Upper lobe of left lung (tissue), 4 donors: ENCODE results near the gene BTAF1.
"Not testable (repeated sequence)": the region's sequence is repeated elsewhere in the genome, so short reads cannot be mapped to it uniquely, and the experiment has no call there.

ENCODE experiments used
- EP300 ChIP-seq, 4 donors: sonication (generic); formaldehyde crosslinking; IDR thresholded peaks; one replicate each; pipeline ENCODE4 v1.5.1; 2017; ENCODE audit warnings: antibody characterized with exemption in 4 of 4, control low read depth in 2 of 4
- POLR2A ChIP-seq, 4 donors: fragments of 450-650 bp; IDR thresholded peaks; one replicate each; pipeline ENCODE4 v1.5.1; 2016 to 2017; ENCODE audit warnings: antibody characterized with exemption in 4 of 4, mild to moderate bottlenecking in 2 of 4
- POLR2AphosphoS5 ChIP-seq, 2 donors: sonication (generic); formaldehyde crosslinking; IDR thresholded peaks; one replicate each; pipeline ENCODE4 v1.5.1; 2017; ENCODE audit warnings: antibody characterized with exemption in 2 of 2
- TF ChIP-seq, protein P1 (sequence below), 6 experiments: fragments of 450-650 bp in 4 of 6; fragments of 200-600 bp in 2 of 6; sonication (generic) in 2 of 6; IDR thresholded peaks; one replicate each; pipeline ENCODE4 v1.5.1; 2016 to 2019; ENCODE audit warnings: antibody characterized with exemption in 6 of 6

GRCh38 chr10:92033070-92033469 is 109.5 kb downstream of the BTAF1 start:
- TF ChIP-seq, protein P1, sequence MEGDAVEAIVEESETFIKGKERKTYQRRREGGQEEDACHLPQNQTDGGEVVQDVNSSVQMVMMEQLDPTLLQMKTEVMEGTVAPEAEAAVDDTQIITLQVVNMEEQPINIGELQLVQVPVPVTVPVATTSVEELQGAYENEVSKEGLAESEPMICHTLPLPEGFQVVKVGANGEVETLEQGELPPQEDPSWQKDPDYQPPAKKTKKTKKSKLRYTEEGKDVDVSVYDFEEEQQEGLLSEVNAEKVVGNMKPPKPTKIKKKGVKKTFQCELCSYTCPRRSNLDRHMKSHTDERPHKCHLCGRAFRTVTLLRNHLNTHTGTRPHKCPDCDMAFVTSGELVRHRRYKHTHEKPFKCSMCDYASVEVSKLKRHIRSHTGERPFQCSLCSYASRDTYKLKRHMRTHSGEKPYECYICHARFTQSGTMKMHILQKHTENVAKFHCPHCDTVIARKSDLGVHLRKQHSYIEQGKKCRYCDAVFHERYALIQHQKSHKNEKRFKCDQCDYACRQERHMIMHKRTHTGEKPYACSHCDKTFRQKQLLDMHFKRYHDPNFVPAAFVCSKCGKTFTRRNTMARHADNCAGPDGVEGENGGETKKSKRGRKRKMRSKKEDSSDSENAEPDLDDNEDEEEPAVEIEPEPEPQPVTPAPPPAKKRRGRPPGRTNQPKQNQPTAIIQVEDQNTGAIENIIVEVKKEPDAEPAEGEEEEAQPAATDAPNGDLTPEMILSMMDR (IDR thresholded peaks at IDR 0.05), result not testable (repeated sequence)
- TF ChIP-seq POLR2A, POLR2AphosphoS5, EP300 (IDR thresholded peaks at IDR 0.05): not testable (repeated sequence)
